H1 (cell line): ENCODE measurements around the gene MRPS15. TPM values are rescaled to one million over a fixed set of nuclear protein-coding genes. Genes with fewer than 3 reads are reported as not detected.

Experiments
- CHD7 ChIP-seq: fragments of 300-600 bp; sonication (generic); IDR thresholded peaks from 2 replicates; pipeline ENCODE4 v1.7.1; 2012; ENCODE audit warnings: low read length, moderate library complexity, mild to moderate bottlenecking, inconsistent platforms; ENCODE audit not compliant: insufficient replicate concordance
- CTBP2 ChIP-seq: IDR thresholded peaks from 2 replicates; pipeline ENCODE4 v1.7.0; 2011; ENCODE audit warnings: borderline replicate concordance, mild to moderate bottlenecking, moderate library complexity, mixed read lengths, low read length; ENCODE audit not compliant: insufficient read depth, insufficient read length
- KDM4A ChIP-seq: IDR thresholded peaks from one replicate; pipeline ENCODE4 v1.7.1; 2012; ENCODE audit warnings: low read depth, mild to moderate bottlenecking, moderate library complexity, low read length, inconsistent platforms; ENCODE audit not compliant: severe bottlenecking
- KDM5A ChIP-seq: fragments of 200-600 bp; IDR thresholded peaks from 2 replicates; pipeline ENCODE4 v1.7.1; 2012; ENCODE audit warnings: mild to moderate bottlenecking, low read length, inconsistent platforms, mixed read lengths
- MAFK ChIP-seq: IDR thresholded peaks from 2 replicates; pipeline ENCODE4 v1.6.1; 2012; ENCODE audit warnings: low read depth, mild to moderate bottlenecking, improper control_type of control experiment, low read length
- RXRA ChIP-seq: IDR thresholded peaks from 2 replicates; pipeline ENCODE4 v1.6.1; 2011; ENCODE audit warnings: low read depth, mild to moderate bottlenecking, low read length, moderate library complexity; ENCODE audit not compliant: insufficient read depth
- TCF12 ChIP-seq: IDR thresholded peaks from 2 replicates; pipeline ENCODE4 v1.6.1; 2011; ENCODE audit warnings: low read depth, mild to moderate bottlenecking, low read length
- polyA plus RNA-seq, 7 experiments: library from polyadenylated mRNA; depleted of rRNA in 3 of 7; stranded (reverse) in 5 of 7; unstranded in 2 of 7; fragments of >200 nt in 5 of 7; fragments of 200-250 nt in 2 of 7; gene quantifications; 1 replicate in 5 of 7; 2 replicates in 1 of 7; 4 replicates in 1 of 7; pipeline versions ENCODE4 v1.2.1 to v1.2.3, GENCODE V29; 2011 to 2013; ENCODE audit warnings: missing spikeins in 2 of 7, mixed read lengths in 2 of 7
- total RNA-seq: library from RNA; stranded (reverse); fragmentation: NEBNext Ultra II Directional; extraction: Animal tissue kit (Norgen Biotek cat#: 25700); gene quantifications from 2 replicates; pipeline ENCODE4 v1.2.1, GENCODE V29; 2021

The MRPS15 gene
- total and polyA plus RNA-seq, 2 of the 8 experiments (the other 6 are each of a cell fraction or from before 2014, with no cell fraction given), result 53.6 to 129 TPM

- TF ChIP-seq CHD7 (no peak), RXRA (no peak), KDM5A (no peak), TCF12 (no peak), KDM4A (peak; percentile 48), CTBP2 (no peak), MAFK (no peak)
Measured at GRCh38 chr1:36450270-36450918, 13.8 kb downstream of the MRPS15 start, which contains the start of gene OSCP1 (continued).
